Neural cell (in vitro differentiated cells): ENCODE data around the gene FCN1. TPM values are rescaled to one million over a fixed set of nuclear protein-coding genes. Genes with fewer than 3 reads are reported as not detected.

Experiments
- H2AFZ ChIP-seq: fragments of 200-600, 300-800 bp; sonication (generic), shearing (Covaris generic); 2 replicates; pipeline ENCODE4 v1.6.0; 2014; ENCODE audit warnings: low read depth, mild to moderate bottlenecking, antibody characterized with exemption, low read length, moderate library complexity
- H3F3A ChIP-seq: fragments of 200-600 bp; shearing (Covaris generic); 2 replicates; pipeline ENCODE4 v1.6.1; 2016; ENCODE audit warnings: mild to moderate bottlenecking, moderate library complexity, mixed read lengths, antibody characterized with exemption, low read length; ENCODE audit not compliant: insufficient read depth, poor library complexity, severe bottlenecking
- H3K27ac ChIP-seq: fragments of 200-600, 300-800 bp; sonication (generic), shearing (Covaris generic); 2 replicates; pipeline ENCODE4 v1.5.1; 2014; ENCODE audit warnings: mild to moderate bottlenecking, low read length, moderate library complexity
- H3K27me3 ChIP-seq: fragments of 300-800, 200-600 bp; sonication (generic), shearing (Covaris generic); 2 replicates; pipeline ENCODE4 v1.6.0; 2014; ENCODE audit warnings: mild to moderate bottlenecking, low read depth, low read length, moderate library complexity; ENCODE audit not compliant: insufficient read depth
- H3K36me3 ChIP-seq: fragments of 300-800, 200-600 bp; sonication (generic), shearing (Covaris generic); 2 replicates; pipeline ENCODE4 v1.5.1; 2014; ENCODE audit warnings: mild to moderate bottlenecking, antibody characterized with exemption, low read length, moderate library complexity; ENCODE audit not compliant: insufficient read depth
- H3K4me2 ChIP-seq: fragments of 300-800, 200-600 bp; sonication (generic), shearing (Covaris generic); 2 replicates; pipeline ENCODE4 v1.6.0; 2014; ENCODE audit warnings: mild to moderate bottlenecking, low read length
- H3K4me3 ChIP-seq: fragments of 300-800, 200-600 bp; sonication (generic), shearing (Covaris generic); 2 replicates; pipeline ENCODE4 v1.5.1; 2014; ENCODE audit warnings: mild to moderate bottlenecking, low read length, moderate library complexity
- H3K79me2 ChIP-seq: fragments of 200-600 bp; shearing (Covaris generic); replicated peaks from 2 replicates; pipeline ENCODE4 v1.6.0; 2014; ENCODE audit warnings: mild to moderate bottlenecking, low read length, moderate library complexity; ENCODE audit not compliant: insufficient read depth
- H3K9ac ChIP-seq: fragments of 300-800, 200-600 bp; sonication (generic), shearing (Covaris generic); 2 replicates; pipeline ENCODE4 v1.6.1; 2016; ENCODE audit warnings: mild to moderate bottlenecking, low read length, mixed read lengths
- H3K9me2 ChIP-seq: fragments of 200-600 bp; shearing (Covaris generic); 2 replicates; pipeline ENCODE4 v1.6.1; 2016; ENCODE audit warnings: mild to moderate bottlenecking, low read length, mixed read lengths; ENCODE audit not compliant: insufficient read depth
- H3K9me3 ChIP-seq: fragments of 200-600, 300-800 bp; sonication (generic), shearing (Covaris generic); 2 replicates; pipeline ENCODE4 v1.6.1; 2016; ENCODE audit warnings: mild to moderate bottlenecking, mixed run types, low read length, moderate library complexity, mixed read lengths
- H4K20me1 ChIP-seq: fragments of 200-600 bp; shearing (Covaris generic); 2 replicates; pipeline ENCODE4 v1.6.1; 2016; ENCODE audit warnings: mild to moderate bottlenecking, mixed run types; ENCODE audit not compliant: insufficient read depth
- EP300 ChIP-seq: fragments of 450-650 bp; conservative IDR thresholded peaks from 2 replicates; pipeline ENCODE4 v1.6.1; 2014; ENCODE audit warnings: antibody characterized with exemption, mild to moderate bottlenecking, moderate library complexity; ENCODE audit not compliant: poor library complexity, severe bottlenecking
- EZH2 ChIP-seq: fragments of 200-600, 300-800 bp; shearing (Covaris generic), sonication (generic); IDR thresholded peaks from 2 replicates; pipeline ENCODE4 v1.6.1; 2014; ENCODE audit warnings: antibody characterized with exemption, low read length, borderline replicate concordance, mild to moderate bottlenecking; ENCODE audit not compliant: insufficient read depth, poor library complexity, severe bottlenecking
- MXI1 ChIP-seq: fragments of 450-650 bp; conservative IDR thresholded peaks from 2 replicates; pipeline ENCODE4 v1.6.1; 2014; ENCODE audit warnings: antibody characterized with exemption, mild to moderate bottlenecking; ENCODE audit not compliant: poor library complexity, severe bottlenecking
- POLR2AphosphoS5 ChIP-seq: IDR thresholded peaks from 2 replicates; pipeline ENCODE4 v1.6.1; 2012
- RAD21 ChIP-seq: fragments of 450-650 bp; conservative IDR thresholded peaks from 2 replicates; pipeline ENCODE4 v1.6.1; 2014; ENCODE audit warnings: antibody characterized with exemption, mild to moderate bottlenecking, moderate library complexity
- SMC3 ChIP-seq: fragments of 450-650 bp; conservative IDR thresholded peaks from 2 replicates; pipeline ENCODE4 v1.6.1; 2014; ENCODE audit warnings: antibody characterized with exemption, mild to moderate bottlenecking, moderate library complexity; ENCODE audit not compliant: poor library complexity
- TAF1 ChIP-seq: IDR thresholded peaks from 2 replicates; pipeline ENCODE4 v1.6.1; 2012; ENCODE audit warnings: low read depth
- polyA plus RNA-seq: library from polyadenylated mRNA; depleted of rRNA; stranded (reverse); fragments of >200 nt; gene quantifications from 2 replicates; pipeline ENCODE4 v1.2.3, GENCODE V29; 2014
- TF ChIP-seq, protein P1 (sequence below): fragments of 450-650 bp; IDR thresholded peaks from 2 replicates; pipeline ENCODE4 v1.5.1; 2014; ENCODE audit warnings: antibody characterized with exemption, mild to moderate bottlenecking, moderate library complexity; ENCODE audit not compliant: poor library complexity, severe bottlenecking
- TF ChIP-seq, protein P2 (sequence below): IDR thresholded peaks from 2 replicates; pipeline ENCODE4 v1.6.1; 2012; ENCODE audit warnings: borderline replicate concordance

Gene FCN1
- polyA plus RNA-seq, 1 donor from 2014 or later = not detected

DNA sequence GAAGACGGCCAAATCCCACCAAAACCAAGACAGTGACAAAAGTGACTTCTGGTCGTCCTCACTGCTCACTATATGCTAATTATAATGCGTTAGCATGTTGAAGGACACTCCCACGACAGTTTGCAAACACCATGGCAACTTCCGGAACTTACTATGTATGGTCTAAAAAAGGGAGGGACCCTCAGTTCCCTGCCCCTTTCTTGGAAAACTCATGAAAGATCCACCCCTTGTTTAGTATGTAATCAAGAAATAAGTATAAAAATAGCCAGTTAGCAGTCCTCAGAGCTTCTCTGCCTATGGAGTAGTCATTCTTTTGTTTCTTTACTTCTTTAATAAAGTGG is 27.6 kb downstream of the FCN1 start:
- Histone ChIP-seq H3K27me3 (no peaks in the 10 kb centered on the region), H3K4me2 (no peak overlapping the region), H2AFZ (no peak overlapping the region), H3K27ac (no peak overlapping the region), H3K79me2 (no peaks in the 10 kb centered on the region), H3K9me3 (no peaks in the 10 kb centered on the region), H3K9ac (no peak overlapping the region), H3K4me3 (no peak overlapping the region), H3K36me3 (no peaks in the 10 kb centered on the region), H3F3A (no peaks in the 10 kb centered on the region), H4K20me1 (no peaks in the 10 kb centered on the region), H3K9me2 (no peaks in the 10 kb centered on the region)
- TF ChIP-seq TAF1 (no peak), EP300 (no peak), MXI1 (no peak), POLR2AphosphoS5 (no peak), EZH2 (no peak), SMC3 (no peak), RAD21 (no peak)
- TF ChIP-seq, protein P1, sequence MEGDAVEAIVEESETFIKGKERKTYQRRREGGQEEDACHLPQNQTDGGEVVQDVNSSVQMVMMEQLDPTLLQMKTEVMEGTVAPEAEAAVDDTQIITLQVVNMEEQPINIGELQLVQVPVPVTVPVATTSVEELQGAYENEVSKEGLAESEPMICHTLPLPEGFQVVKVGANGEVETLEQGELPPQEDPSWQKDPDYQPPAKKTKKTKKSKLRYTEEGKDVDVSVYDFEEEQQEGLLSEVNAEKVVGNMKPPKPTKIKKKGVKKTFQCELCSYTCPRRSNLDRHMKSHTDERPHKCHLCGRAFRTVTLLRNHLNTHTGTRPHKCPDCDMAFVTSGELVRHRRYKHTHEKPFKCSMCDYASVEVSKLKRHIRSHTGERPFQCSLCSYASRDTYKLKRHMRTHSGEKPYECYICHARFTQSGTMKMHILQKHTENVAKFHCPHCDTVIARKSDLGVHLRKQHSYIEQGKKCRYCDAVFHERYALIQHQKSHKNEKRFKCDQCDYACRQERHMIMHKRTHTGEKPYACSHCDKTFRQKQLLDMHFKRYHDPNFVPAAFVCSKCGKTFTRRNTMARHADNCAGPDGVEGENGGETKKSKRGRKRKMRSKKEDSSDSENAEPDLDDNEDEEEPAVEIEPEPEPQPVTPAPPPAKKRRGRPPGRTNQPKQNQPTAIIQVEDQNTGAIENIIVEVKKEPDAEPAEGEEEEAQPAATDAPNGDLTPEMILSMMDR = no peak
- TF ChIP-seq, protein P2, sequence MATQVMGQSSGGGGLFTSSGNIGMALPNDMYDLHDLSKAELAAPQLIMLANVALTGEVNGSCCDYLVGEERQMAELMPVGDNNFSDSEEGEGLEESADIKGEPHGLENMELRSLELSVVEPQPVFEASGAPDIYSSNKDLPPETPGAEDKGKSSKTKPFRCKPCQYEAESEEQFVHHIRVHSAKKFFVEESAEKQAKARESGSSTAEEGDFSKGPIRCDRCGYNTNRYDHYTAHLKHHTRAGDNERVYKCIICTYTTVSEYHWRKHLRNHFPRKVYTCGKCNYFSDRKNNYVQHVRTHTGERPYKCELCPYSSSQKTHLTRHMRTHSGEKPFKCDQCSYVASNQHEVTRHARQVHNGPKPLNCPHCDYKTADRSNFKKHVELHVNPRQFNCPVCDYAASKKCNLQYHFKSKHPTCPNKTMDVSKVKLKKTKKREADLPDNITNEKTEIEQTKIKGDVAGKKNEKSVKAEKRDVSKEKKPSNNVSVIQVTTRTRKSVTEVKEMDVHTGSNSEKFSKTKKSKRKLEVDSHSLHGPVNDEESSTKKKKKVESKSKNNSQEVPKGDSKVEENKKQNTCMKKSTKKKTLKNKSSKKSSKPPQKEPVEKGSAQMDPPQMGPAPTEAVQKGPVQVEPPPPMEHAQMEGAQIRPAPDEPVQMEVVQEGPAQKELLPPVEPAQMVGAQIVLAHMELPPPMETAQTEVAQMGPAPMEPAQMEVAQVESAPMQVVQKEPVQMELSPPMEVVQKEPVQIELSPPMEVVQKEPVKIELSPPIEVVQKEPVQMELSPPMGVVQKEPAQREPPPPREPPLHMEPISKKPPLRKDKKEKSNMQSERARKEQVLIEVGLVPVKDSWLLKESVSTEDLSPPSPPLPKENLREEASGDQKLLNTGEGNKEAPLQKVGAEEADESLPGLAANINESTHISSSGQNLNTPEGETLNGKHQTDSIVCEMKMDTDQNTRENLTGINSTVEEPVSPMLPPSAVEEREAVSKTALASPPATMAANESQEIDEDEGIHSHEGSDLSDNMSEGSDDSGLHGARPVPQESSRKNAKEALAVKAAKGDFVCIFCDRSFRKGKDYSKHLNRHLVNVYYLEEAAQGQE = no peak

DNA sequence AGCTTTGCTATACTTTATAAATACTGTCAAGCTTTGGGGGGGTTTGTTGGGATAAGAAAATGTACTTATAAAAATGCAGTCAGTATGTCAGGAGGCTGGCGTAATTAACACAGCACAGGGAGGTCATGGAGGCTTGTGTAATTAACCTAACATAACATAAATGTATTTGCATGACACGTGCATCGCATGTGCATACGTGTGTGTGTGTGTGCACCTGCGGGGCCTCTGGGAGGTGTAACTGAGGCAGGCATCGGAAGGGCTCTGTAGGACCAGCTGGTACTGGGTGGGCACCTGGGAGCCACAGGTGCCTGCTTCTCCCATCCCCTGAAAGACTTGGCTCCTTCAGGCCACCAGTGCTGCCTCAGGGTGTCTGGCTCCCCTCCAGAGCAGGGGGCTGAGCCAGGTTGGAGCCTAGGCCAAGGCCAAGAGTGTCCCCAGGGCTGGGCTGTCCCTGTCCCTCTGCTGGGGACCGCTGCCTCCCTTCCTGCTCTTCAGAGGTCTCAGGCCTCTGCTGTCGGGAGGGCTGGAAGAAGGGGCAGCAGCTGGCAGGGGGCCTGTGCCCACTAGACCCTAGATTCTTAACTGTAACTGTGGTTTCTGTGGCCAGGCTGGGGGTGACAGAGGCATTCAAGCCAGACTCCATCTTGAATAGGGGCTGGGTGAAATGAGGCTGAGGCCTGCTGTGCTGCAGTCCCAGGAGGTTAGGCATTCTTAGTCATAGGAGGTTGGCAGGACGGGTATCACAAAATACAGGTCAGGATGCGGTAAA is 28.1 kb downstream of the FCN1 start:
- H3K4me2 ChIP-seq = no peak overlapping the region
- no peaks in the 10 kb centered on the region for H4K20me1 ChIP-seq
- no peaks in the 10 kb centered on the region for H3K27me3 ChIP-seq
- no peaks in the 10 kb centered on the region for H3K9me3 ChIP-seq
- no peak for TF ChIP-seq EP300
- no peak for TF ChIP-seq TAF1
- TF ChIP-seq EZH2 = no peak
- TF ChIP-seq, protein P1 = no peak
- TF ChIP-seq, protein P2 = no peak
- no peaks in the 10 kb centered on the region for H3K36me3 ChIP-seq
- H3F3A ChIP-seq = no peaks in the 10 kb centered on the region
- H2AFZ ChIP-seq = no peak overlapping the region
- H3K4me3 ChIP-seq = no peak overlapping the region
- H3K9me2 ChIP-seq = no peaks in the 10 kb centered on the region
- H3K27ac ChIP-seq = no peak overlapping the region
- H3K79me2 ChIP-seq = no peaks in the 10 kb centered on the region
- H3K9ac ChIP-seq = no peak overlapping the region
